IMR-90 (cell line): ENCODE data around the gene B3GALNT1.

Experiments
- BHLHE40 ChIP-seq: fragments of 150-350 bp; IDR thresholded peaks from 2 replicates; pipeline ENCODE4 v1.6.1; 2016; ENCODE audit warnings: mild to moderate bottlenecking, low read depth, low read length
- CEBPB ChIP-seq: IDR thresholded peaks from 2 replicates; pipeline ENCODE4 v1.6.1; 2012; ENCODE audit warnings: low read depth, low read length, improper control_type of control experiment
- CHD1 ChIP-seq: IDR thresholded peaks from 2 replicates; pipeline ENCODE4 v1.6.1; 2012; ENCODE audit warnings: low read depth, low read length, improper control_type of control experiment
- MAFK ChIP-seq: IDR thresholded peaks from 2 replicates; pipeline ENCODE4 v1.6.1; 2012; ENCODE audit warnings: low read depth, low read length, improper control_type of control experiment
- MAZ ChIP-seq: IDR thresholded peaks from 2 replicates; pipeline ENCODE4 v1.6.1; 2012; ENCODE audit warnings: low read depth, mild to moderate bottlenecking, low read length, improper control_type of control experiment, moderate library complexity, borderline replicate concordance
- MXI1 ChIP-seq: IDR thresholded peaks from 2 replicates; pipeline ENCODE4 v1.6.1; 2012; ENCODE audit warnings: low read depth, mild to moderate bottlenecking, low read length, moderate library complexity, borderline replicate concordance
- POLR2A ChIP-seq: IDR thresholded peaks from 2 replicates; pipeline ENCODE4 v1.6.1; 2012; ENCODE audit warnings: mild to moderate bottlenecking, low read depth, low read length
- RAD21 ChIP-seq: IDR thresholded peaks from 2 replicates; pipeline ENCODE4 v1.6.1; 2012; ENCODE audit warnings: low read length, improper control_type of control experiment
- RCOR1 ChIP-seq: IDR thresholded peaks from 2 replicates; pipeline ENCODE4 v1.6.1; 2012; ENCODE audit warnings: mild to moderate bottlenecking, low read length, improper control_type of control experiment; ENCODE audit not compliant: insufficient replicate concordance
- RFX5 ChIP-seq: IDR thresholded peaks from 2 replicates; pipeline ENCODE4 v1.8.0; 2012; ENCODE audit warnings: low read depth, mild to moderate bottlenecking, low read length, moderate library complexity
- SMC3 ChIP-seq: fragments of 150-350 bp; IDR thresholded peaks from 2 replicates; pipeline ENCODE4 v1.6.1; 2016; ENCODE audit warnings: low read depth, mild to moderate bottlenecking, antibody characterized with exemption, low read length, moderate library complexity
- TF ChIP-seq, protein P1 (sequence below): conservative IDR thresholded peaks from 2 replicates; pipeline ENCODE4 v1.5.1; 2012; ENCODE audit warnings: mild to moderate bottlenecking, low read depth, low read length, improper control_type of control experiment
- TF ChIP-seq, protein P2 (sequence below): fragments of 150-350 bp; IDR thresholded peaks from 2 replicates; pipeline ENCODE4 v1.6.1; 2017; ENCODE audit warnings: mild to moderate bottlenecking, antibody characterized with exemption, low read length, low read depth

DNA sequence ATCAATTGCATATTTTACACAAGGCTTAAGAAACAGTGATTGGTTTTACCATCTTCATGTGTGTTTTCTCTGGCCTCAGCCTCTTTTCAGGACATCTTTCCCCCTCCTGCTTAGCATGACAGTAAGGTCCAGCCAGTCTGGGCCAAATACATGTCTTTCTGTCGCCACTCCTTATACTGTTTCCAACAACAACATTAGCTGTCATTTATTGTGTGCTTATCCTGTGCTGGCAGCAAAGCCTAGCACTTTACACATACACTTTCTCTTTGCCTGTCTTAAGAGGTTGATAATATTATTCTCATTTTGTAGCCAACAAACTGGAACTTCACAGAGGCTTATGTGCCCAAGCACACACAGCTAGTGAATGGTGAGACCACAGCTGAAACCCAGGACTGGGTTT lies 37.8 kb downstream of the B3GALNT1 start:
- TF ChIP-seq BHLHE40, result no peak
- TF ChIP-seq, protein P1, sequence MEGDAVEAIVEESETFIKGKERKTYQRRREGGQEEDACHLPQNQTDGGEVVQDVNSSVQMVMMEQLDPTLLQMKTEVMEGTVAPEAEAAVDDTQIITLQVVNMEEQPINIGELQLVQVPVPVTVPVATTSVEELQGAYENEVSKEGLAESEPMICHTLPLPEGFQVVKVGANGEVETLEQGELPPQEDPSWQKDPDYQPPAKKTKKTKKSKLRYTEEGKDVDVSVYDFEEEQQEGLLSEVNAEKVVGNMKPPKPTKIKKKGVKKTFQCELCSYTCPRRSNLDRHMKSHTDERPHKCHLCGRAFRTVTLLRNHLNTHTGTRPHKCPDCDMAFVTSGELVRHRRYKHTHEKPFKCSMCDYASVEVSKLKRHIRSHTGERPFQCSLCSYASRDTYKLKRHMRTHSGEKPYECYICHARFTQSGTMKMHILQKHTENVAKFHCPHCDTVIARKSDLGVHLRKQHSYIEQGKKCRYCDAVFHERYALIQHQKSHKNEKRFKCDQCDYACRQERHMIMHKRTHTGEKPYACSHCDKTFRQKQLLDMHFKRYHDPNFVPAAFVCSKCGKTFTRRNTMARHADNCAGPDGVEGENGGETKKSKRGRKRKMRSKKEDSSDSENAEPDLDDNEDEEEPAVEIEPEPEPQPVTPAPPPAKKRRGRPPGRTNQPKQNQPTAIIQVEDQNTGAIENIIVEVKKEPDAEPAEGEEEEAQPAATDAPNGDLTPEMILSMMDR, result no peak
- no peak for TF ChIP-seq POLR2A
- TF ChIP-seq CEBPB, result no peak
- TF ChIP-seq CHD1, result no peak
- TF ChIP-seq SMC3, result no peak
- TF ChIP-seq, protein P2, sequence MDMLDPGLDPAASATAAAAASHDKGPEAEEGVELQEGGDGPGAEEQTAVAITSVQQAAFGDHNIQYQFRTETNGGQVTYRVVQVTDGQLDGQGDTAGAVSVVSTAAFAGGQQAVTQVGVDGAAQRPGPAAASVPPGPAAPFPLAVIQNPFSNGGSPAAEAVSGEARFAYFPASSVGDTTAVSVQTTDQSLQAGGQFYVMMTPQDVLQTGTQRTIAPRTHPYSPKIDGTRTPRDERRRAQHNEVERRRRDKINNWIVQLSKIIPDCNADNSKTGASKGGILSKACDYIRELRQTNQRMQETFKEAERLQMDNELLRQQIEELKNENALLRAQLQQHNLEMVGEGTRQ, result no peak
- TF ChIP-seq MAFK, result no peak
- TF ChIP-seq MXI1, result no peak
- TF ChIP-seq RCOR1, result no peak
- no peak for TF ChIP-seq MAZ
- no peak for TF ChIP-seq RFX5
- no peak for TF ChIP-seq RAD21
